Sigmoid colon (tissue), 7 donors: ENCODE results near the gene USH1G. TPM values are rescaled to one million over a fixed set of nuclear protein-coding genes. Genes with fewer than 3 reads are reported as not detected.
A peak's percentile ranks its signal among the peaks of the same experiment; 100 is the strongest.

Experiments used
- DNase-seq: peaks from one replicate; pipeline ENCODE4 v3.0.0-alpha.2; 2019
- H3K27ac ChIP-seq, 4 donors: fragments of 200-600 bp; sonication (generic); one replicate each; pipeline ENCODE4 v1.5.1; 2016 to 2019; ENCODE audit warnings: mild to moderate bottlenecking in 1 of 4
- H3K27me3 ChIP-seq, 3 donors: fragments of 200-600 bp; sonication (generic); one replicate each; pipeline ENCODE4 v1.5.1; 2019; ENCODE audit warnings: mild to moderate bottlenecking in 1 of 3
- H3K36me3 ChIP-seq, 4 donors: fragments of 200-600 bp; sonication (generic); one replicate each; pipeline ENCODE4 v1.5.1; 2016 to 2019
- H3K4me1 ChIP-seq, 4 donors: fragments of 200-600 bp; sonication (generic); one replicate each; pipeline ENCODE4 v1.5.1; 2017 to 2019
- H3K4me3 ChIP-seq, 4 donors: fragments of 200-600 bp; sonication (generic); one replicate each; pipeline ENCODE4 v1.5.1; 2017 to 2019; ENCODE audit warnings: mild to moderate bottlenecking in 2 of 4, moderate library complexity in 1 of 4
- H3K9me3 ChIP-seq, 4 donors: fragments of 200-600 bp in 3 of 4; sonication (generic) in 3 of 4; one replicate each; pipeline versions ENCODE4 v1.5.1 to v1.6.1; 2013 to 2019
- EP300 ChIP-seq, 4 donors: sonication (generic); formaldehyde crosslinking; IDR thresholded peaks; one replicate each; pipeline ENCODE4 v1.6.1; 2017; ENCODE audit warnings: antibody characterized with exemption in 4 of 4
- POLR2A ChIP-seq, 2 donors: fragments of 450-650 bp; IDR thresholded peaks; one replicate each; pipeline ENCODE4 v1.6.1; 2016; ENCODE audit warnings: antibody characterized with exemption in 2 of 2, mild to moderate bottlenecking in 2 of 2, moderate library complexity in 2 of 2
- POLR2AphosphoS5 ChIP-seq, 4 donors: sonication (generic); formaldehyde crosslinking; IDR thresholded peaks; one replicate each; pipeline ENCODE4 v1.6.1; 2017; ENCODE audit warnings: antibody characterized with exemption in 4 of 4
- WGBS, 2 donors: extraction: QIAGEN DNeasy Blood & Tissue Kit; methylation state at CpG; one replicate each; pipeline ENCODE4 v1.1.7; 2013; 5-methylcytosine and 5-hydroxymethylcytosine counted together
- intact Hi-C: fragments of 100-400 bp; cut with DNase I; formaldehyde crosslinking; loops from one replicate; pipeline ENCODE4 v1.15.1; 2023
- polyA plus RNA-seq, 3 donors: library from polyadenylated mRNA; stranded (reverse); fragments of 200-250 nt; gene quantifications; one replicate each; pipeline ENCODE4 v1.2.3, GENCODE V29; 2013
- total RNA-seq, 4 donors: library from RNA; depleted of rRNA; stranded (reverse); fragments of >200 nt; gene quantifications; one replicate each; pipeline ENCODE4 v1.1.0, GENCODE V29; 2016
- TF ChIP-seq, protein P1 (sequence below), 4 experiments: fragments of 450-650 bp in 3 of 4; fragments of 200-600 bp in 1 of 4; IDR thresholded peaks; one replicate each; pipeline ENCODE4 v1.5.1; 2016 to 2019; ENCODE audit warnings: antibody characterized with exemption in 4 of 4, mild to moderate bottlenecking in 3 of 4, moderate library complexity in 2 of 4
- donor health status: healthy with polysubstance abuse.
- donor health status: Bipolar disorder and iron deficiency.
- donor health status: healthy.

The USH1G gene
- total and polyA plus RNA-seq, 7 donors: 0.09 TPM; not detected in 6

DNA sequence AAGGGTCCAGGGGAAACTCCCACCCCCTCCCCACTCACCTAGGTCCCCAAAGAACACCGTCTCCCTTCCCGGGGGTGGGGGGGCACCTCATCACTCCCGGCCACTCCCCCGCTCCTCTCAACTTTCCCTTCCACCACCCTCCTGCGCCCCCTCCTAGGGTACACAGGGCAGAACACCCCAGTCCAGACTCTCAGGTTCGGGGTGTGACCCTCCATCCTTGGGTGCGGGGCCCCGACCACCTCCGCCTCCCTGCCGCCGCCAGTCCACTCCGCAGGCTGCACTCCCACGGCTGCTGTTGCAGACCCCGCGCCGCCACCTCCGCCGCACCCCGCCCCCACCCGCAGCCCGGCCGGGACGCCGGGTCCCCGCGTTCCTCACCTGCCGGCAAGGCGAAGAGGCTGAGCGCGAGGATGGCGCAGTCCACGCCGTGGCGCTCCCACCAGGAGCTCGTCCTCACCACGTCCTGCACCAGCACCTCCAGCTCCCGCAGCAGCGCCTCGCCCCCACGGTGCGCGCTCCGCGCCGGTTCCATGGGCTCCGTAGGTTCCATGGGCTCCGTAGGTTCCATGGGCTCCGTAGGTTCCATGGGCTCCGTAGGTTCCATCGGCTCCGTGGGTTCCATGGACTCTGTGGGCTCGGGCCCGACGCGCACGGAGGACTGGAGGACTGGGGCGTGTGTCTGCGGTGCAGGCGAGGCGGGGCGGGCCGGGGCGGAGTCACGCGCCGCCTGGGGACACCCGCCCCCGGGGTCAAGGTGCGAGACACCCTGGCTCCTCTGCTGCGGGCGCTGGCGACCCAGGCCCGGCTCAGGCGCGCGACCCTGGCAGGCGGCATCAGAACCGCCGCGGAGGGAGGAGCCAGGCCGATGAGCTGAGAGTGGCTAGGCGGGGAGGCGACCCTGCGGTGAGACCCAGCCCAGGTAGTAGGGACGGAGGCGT is 29.8 kb downstream of the USH1G start, which contains the start of gene FADS6:
TSS of gene FADS6 (minus strand) at position 660 of the 938 bp plus-strand sequence. CDS start at position 622, 38 bp downstream.
- peak within 1 kb of the TSS in 3 of 4 donors; percentile 17 to 37 (median 36) for H3K4me3 ChIP-seq
- no peak for DNase-seq
- intact Hi-C loops: no loop called here
- H3K9me3 ChIP-seq: no peaks in the 10 kb centered on the region
- H3K27ac ChIP-seq: no peak within 1 kb of the TSS
- H3K36me3 ChIP-seq: no peaks in the 10 kb centered on the region
- TF ChIP-seq, protein P1, sequence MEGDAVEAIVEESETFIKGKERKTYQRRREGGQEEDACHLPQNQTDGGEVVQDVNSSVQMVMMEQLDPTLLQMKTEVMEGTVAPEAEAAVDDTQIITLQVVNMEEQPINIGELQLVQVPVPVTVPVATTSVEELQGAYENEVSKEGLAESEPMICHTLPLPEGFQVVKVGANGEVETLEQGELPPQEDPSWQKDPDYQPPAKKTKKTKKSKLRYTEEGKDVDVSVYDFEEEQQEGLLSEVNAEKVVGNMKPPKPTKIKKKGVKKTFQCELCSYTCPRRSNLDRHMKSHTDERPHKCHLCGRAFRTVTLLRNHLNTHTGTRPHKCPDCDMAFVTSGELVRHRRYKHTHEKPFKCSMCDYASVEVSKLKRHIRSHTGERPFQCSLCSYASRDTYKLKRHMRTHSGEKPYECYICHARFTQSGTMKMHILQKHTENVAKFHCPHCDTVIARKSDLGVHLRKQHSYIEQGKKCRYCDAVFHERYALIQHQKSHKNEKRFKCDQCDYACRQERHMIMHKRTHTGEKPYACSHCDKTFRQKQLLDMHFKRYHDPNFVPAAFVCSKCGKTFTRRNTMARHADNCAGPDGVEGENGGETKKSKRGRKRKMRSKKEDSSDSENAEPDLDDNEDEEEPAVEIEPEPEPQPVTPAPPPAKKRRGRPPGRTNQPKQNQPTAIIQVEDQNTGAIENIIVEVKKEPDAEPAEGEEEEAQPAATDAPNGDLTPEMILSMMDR (IDR thresholded peaks at IDR 0.05): no peak
- TF ChIP-seq POLR2A (IDR thresholded peaks at IDR 0.05): no peak
- TF ChIP-seq POLR2AphosphoS5 (IDR thresholded peaks at IDR 0.05): no peak
- no peak for TF ChIP-seq EP300 (IDR thresholded peaks at IDR 0.05)
- WGBS, 2 donors: 6% methylated on average over 86 of the region's 86 CpGs
- H3K4me1 ChIP-seq: peaks cover 0 to 13% (median 11%) of the 10 kb centered on the region in 4 donors
- peaks cover 20 to 68% (median 30%) of the 10 kb centered on the region in 3 donors for H3K27me3 ChIP-seq

DNA sequence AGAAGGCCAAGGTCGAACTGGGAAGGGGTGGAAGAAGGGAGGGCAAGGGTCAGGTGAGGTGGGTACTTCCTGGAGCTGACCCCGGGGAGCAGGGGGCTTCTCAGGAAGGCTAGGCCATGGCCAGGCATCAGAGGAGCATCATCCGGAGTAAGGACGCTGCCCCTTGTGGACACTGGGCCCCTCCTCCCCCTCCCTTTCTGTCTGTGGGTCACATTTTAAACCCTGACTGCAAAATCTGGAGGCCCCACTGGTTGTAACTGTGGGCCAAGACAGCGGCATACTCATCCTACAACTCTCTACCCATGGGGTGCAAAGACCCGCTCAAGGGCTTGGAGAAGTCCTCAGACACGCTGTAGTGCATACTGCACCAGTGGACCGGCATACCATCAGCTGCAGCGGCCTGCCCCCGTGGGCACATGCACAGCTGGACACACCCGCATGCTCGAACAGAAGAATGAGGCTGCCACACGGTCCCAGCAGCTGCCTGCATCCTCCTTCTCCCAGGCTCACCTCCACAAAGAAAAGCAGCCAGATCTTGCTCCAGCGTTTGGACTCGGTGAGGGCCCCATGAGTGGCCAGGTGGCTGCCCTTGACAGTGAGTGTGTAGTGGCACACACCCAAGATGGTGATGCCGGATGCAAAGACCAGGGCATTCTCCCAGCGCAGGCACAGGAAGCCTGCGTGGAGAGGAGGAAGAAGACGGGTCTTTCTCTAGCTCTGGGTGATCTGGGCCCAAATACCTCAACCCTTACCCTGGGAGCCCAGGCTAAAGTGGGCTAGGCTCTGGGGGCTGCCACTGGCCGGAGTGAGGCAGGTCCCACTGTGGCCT is 30.8 kb downstream of the USH1G start:
- H3K27ac ChIP-seq: no peak overlapping the region
- peaks cover 20 to 68% (median 30%) of the 10 kb centered on the region in 3 donors for H3K27me3 ChIP-seq
- peaks cover 0 to 13% (median 11%) of the 10 kb centered on the region in 4 donors for H3K4me1 ChIP-seq
- H3K36me3 ChIP-seq: no peaks in the 10 kb centered on the region
- no peak overlapping the region for H3K4me3 ChIP-seq
- intact Hi-C loops: no loop called here
- 44 to 70% methylated on average over 20 of the region's 20 CpGs for WGBS, 2 donors
- TF ChIP-seq POLR2AphosphoS5 (IDR thresholded peaks at IDR 0.05) (no peak), EP300 (IDR thresholded peaks at IDR 0.05) (no peak), POLR2A (IDR thresholded peaks at IDR 0.05) (no peak)
- TF ChIP-seq, protein P1 (IDR thresholded peaks at IDR 0.05): no peak
- no peak for DNase-seq
- H3K9me3 ChIP-seq: no peaks in the 10 kb centered on the region

DNA sequence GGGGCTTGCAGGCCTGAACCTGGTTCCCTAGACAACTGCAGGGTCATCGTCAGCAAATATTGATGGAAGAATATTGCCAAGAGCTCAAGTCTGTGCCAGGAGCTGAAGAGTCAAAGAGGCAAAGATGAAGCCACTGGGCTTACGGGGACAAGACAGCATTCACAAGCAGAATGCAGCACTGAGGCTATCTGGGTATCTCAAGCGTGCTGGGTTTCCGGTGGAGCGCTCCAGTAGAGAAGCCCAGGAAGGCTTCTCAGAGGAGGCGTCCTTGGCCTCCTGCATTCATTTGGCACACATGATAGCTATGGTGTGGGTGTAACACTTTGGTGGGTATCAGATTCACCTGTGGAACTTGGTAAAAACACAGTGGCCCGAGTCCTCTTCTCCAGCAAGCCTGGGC is 32.5 kb downstream of the USH1G start:
- intact Hi-C loops: no loop called here
- no peak for TF ChIP-seq POLR2AphosphoS5 (IDR thresholded peaks at IDR 0.05)
- TF ChIP-seq, protein P1 (IDR thresholded peaks at IDR 0.05): no peak
- no peak for TF ChIP-seq POLR2A (IDR thresholded peaks at IDR 0.05)
- no peak for TF ChIP-seq EP300 (IDR thresholded peaks at IDR 0.05)
- Histone ChIP-seq H3K27me3 (peaks cover 20 to 58% (median 30%) of the 10 kb centered on the region in 3 donors), H3K4me3 (no peak overlapping the region), H3K4me1 (peaks cover 0 to 13% (median 11%) of the 10 kb centered on the region in 4 donors), H3K27ac (no peak overlapping the region), H3K36me3 (no peaks in the 10 kb centered on the region), H3K9me3 (no peaks in the 10 kb centered on the region)
- 91 to 92% methylated on average over 7 of the region's 7 CpGs for whole genome bisulfite sequencing, 2 donors
- no peak for DNase-seq

DNA sequence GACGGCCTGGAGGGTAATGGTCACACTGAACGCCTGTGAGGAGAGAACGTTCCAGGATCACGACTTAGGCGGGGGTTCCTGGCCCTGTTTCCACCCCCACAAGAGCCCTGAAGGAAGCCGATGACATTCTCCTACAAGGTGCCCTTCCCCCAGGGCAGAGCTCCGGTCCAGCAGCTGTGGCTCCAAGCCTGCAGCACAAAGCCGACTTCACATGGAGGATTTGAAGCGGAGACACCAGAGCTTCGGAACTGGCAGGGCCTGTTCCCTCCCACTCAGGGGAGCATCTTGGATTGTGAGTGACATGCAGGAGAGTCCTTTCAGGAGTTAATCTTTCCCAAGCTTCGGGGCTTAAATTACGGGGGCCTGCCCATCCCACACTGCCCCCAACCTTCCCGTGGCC is 34.6 kb downstream of the USH1G start:
- 72% methylated on average over 13 of the region's 13 CpGs for WGBS, 2 donors

More for the DNA sequence above, 34.6 kb downstream of the USH1G start:
- TF ChIP-seq POLR2A (IDR thresholded peaks at IDR 0.05): no peak
- no peak for TF ChIP-seq EP300 (IDR thresholded peaks at IDR 0.05)
- TF ChIP-seq, protein P1 (IDR thresholded peaks at IDR 0.05): no peak
- TF ChIP-seq POLR2AphosphoS5 (IDR thresholded peaks at IDR 0.05): no peak
- H3K27ac ChIP-seq: no peak overlapping the region
- intact Hi-C loops: no loop called here
- no peak overlapping the region for H3K4me3 ChIP-seq
- no peak for DNase-seq
- peaks cover 10 to 46% (median 19%) of the 10 kb centered on the region in 3 donors for H3K27me3 ChIP-seq
- no peaks in the 10 kb centered on the region for H3K9me3 ChIP-seq
- peaks cover 0 to 7% (median 6%) of the 10 kb centered on the region in 4 donors for H3K4me1 ChIP-seq
- H3K36me3 ChIP-seq: no peaks in the 10 kb centered on the region
